COLO829 (cell line): ENCODE results near the gene HIVEP3.

Experiments
- DNase-seq: peaks from one replicate; pipeline ENCODE4 v3.0.0; 2012; ENCODE audit warnings: low spot score

Gene HIVEP3

DNA sequence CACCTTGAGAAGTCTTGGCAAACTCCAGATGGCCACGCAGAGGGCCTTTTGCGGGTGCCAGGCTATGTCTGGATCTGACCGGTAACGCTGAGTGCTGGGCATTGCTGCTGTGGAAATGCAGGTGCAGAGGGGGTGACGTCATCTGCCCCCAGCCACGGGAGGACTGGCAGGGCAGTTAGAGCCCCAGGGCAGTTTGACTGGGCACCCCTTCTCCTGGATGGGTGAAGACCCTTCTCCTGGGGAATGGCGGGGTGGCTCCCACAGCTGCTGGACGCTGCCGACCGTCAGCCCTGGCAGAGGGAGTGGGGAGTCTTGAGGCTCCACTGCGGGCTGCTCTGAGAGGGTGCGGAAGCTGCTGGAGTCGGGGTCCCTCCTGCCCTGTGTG lies 421.7 kb downstream of the HIVEP3 start:
- DNase-seq = no peak

DNA sequence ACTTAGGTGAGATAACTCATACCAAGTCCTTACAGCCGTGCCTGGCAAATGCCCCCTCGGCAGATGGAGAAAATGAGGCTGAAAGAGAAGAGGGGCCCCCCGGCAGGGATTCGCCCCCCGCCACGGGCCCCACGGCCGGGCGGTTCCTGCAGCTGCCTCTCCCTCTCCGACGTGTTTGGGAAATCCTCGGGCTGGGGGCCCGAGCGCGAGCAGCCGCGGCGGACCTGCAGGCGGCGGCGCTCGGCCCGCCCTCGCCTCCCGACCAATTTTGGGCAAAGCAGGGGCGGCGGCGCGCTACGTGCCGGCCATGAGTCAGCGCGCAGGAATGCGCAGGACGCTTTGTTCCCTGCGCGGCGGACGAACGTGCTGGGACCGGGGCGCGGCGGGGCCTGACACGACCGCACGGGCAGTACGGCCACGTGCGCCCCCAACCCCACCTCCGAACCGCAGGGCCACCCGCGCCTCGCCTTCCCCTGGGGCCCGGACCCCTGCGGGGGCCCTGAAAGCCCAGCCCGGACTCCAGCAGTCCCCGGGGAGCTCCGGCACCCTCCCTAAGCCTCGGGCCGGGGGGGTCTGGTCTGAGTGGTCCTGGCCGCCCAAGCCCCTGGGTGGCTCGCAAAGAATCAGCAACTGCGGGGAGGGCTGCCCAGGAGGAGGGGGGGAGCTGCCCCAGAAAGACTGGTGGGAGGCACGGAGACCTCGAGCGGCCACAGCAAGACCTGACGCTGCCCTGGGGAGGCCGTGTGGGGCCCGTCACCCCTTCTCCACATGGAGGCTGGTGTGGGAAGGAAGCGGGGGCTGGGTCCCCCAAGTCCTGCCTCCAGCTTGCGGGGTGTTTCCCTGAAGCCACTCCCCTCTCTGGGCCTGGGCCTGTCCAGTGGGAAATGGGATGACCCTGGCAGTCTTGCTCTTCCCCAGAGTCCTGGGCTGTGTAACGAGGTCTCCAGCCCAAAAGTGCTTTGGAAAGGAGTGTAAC lies 422.4 kb downstream of the HIVEP3 start:
- DNase-seq = no peak

DNA sequence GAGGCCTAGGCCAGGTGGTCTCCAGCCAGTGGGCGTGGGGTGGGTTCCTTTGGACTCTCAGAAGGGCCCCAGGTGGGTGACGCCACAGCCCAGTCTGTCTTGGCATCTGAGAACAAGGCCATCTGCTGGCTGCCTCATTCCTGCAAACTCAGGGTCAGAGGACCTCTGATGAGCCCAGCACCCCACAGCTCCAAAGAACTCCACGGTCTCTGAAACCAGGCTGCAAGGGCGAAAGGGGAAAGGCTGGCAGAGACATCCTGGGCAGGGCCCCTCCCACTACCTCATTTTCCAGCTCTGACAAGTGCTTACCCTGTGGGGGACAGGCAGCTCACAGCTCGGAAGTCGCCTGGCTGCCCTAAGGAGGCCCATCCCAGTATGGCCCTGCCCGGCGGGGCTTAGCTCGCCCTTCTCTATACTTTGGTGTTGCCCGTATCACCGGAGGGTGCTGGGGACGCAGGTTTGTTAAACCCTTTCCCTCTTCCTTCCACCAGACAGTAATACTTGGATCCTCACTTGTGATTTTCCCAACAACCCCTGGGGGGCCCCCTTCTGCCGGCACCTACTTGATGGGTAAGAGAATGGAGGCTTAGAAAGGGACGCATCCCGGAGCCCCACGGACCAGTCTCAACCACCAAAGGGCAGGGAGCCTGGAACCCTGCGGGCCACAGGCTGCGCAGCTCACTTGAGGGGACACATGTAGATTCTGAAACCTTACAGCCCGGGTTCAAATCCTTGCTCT lies 423.3 kb downstream of the HIVEP3 start:
- no peak for DNase-seq

- no peak for DNase-seq
Observed at GRCh38 chr1:41494351-41495209, 424.1 kb downstream of the HIVEP3 start.

DNA sequence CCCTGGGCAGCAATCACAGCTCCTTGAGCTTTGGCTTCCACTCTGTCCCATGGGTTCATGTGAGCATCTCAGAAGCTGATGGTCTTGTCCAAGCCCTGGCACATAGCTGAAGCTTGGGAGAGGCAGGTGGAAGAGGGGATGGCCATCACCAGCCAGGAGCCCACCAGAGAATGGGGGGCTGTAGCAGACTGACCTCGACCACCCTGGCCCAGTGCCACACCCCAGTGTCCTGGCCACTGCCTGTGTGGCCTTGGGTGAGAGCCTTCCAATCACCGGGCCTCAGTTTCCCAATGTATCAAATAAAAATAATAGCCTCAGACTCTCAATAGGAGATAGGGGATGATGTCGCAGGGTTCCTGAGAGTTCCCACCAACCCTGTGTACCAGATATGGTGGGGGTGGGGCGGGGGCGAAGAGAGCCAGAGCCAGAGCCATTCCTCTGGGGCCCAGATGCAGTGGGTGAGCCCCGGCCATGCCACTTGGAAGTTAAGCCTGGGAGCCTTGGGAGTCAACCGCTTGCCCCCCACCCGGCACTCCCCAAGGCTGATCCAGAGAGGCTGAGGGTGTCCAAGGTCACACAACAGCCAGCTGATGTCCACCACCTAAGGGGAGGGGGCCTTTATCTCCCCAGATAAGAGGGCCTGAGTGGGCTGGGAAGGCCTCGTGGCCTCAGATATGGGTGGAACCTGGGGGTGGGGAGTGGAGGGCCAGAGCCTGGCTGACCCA lies 424.9 kb downstream of the HIVEP3 start:
- no peak for DNase-seq

DNA sequence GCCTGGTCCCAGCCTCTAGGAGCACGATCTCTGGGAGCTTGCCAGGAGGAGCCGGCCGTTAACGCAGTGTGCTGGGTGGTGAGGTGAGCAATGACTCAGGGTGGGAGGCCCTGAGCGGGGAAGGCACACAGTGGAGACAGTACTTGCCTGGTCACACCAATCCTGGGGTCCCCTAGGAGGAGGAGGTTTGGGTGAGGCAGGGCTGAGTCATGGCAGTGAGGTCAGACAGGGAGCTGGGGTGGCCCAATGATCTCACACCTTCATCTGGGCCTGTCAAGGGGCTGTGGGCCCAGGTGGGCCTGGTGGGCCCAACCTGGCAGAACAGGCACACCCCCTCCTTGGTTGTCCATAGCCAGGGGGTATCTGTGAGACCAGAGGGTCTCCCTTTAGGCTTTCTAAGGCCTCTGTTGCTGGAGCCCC lies 425.6 kb downstream of the HIVEP3 start:
- no peak for DNase-seq

DNA sequence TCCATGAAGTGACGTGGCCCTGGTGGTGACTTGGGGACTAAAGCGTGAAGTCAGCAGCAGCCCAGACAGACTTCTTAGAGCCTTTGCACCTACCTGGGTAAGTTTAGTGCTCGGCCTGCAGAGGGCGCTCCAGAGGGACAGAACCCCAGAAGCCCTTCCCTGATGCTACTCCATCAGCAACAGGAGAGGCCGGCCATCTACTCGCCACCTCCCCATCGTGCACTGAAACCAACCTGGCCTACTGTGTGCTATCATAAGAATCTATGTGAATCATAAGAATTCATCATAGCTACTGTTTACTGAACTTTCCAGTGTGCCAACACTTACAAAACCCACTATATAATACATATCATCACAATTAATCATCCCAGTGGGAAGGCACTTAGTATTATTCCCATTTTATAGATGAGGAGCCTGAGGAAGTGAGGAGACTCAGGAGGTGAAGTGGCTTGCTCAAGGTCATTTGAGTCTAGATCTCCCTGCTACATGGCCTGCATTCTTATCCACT lies 426.3 kb downstream of the HIVEP3 start:
- no peak for DNase-seq

GRCh38 chr1:41490911-41491310 lies 427.8 kb downstream of the HIVEP3 start:
- no peak for DNase-seq

GRCh38 chr1:41489561-41489960 lies 429.2 kb downstream of the HIVEP3 start:
- DNase-seq = no peak

DNA sequence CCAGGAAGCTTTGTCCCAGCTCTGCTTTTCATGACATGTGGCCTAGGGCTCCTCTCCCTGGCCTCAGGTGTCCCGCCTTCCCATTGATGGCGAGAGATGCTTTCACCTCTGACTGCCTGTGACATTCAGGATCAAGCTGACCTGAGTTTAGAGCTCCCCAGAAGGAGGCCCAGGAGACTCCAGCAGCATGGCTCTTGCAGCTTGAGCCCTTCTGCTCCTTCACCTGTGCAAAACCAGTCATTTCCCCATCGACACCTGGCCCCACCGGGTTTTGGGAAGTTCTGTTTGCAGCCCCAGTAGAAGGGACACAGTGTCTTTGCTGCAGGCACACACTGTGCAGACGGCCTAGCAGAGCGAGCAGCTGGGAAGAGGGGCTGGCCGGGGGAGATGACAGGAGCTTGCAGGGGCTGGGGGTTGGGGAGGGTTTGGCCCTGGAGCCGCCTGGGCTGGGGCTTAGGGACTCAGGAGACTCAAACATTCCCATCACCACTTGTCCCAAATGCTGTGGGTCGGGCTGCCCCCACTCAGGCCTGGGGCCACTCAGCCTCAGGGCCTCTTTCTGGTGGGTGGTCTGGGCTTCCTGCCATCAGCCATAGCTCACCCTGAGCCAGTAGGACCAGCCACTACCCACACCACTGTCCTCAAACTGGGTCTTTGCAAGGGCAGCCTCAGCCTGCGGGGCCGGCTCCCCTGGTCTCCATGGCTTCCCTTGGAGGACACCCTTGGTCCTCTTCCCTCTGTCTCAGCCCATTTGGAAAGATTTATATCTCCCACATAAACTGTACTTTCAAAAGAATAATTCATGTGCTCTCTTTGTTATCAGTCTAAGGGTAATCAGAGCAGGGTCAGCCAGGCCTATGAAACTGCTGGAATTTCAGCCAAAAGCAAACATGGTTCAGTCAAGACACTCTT lies 430.4 kb downstream of the HIVEP3 start:
- no peak for DNase-seq

- no peak for DNase-seq
Observed at GRCh38 chr1:41487126-41488039, 431.3 kb downstream of the HIVEP3 start.

DNA sequence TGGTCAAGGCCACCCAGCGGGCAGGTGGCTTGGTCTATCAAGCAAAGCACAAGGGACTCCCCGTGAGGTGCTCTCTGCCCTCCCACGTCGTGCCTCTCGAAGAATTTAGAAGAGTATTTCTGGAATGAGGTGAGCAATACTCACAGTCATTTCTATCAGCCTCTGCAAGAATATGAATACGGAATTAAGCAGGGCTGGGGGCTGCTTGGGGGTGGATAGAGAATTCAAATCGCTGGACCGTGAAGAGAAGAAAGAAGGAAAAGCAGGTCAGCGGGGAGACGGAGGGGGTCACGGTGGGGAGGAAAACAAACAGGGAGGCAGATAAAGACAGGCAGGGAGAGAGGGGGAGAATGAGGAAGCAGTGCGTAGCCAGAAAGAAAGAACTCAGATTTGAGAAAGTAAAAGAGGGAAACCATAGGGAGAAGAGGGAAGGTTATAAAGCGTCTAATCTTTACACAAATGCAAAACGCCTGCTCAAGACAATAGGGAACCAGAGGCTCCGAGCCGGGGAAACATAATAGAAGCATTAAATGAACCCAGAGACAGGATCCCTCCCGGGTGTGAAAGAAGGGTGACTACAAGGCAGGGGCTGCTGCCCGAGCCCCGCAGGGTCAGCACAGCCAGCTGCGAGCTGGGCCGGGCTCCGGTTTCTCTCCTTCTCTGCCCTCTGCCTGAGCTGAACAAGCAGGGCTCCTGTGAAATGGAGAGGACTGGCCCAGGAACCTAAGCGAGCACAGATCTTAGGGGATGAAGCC lies 432.2 kb downstream of the HIVEP3 start:
- DNase-seq = no peak

DNA sequence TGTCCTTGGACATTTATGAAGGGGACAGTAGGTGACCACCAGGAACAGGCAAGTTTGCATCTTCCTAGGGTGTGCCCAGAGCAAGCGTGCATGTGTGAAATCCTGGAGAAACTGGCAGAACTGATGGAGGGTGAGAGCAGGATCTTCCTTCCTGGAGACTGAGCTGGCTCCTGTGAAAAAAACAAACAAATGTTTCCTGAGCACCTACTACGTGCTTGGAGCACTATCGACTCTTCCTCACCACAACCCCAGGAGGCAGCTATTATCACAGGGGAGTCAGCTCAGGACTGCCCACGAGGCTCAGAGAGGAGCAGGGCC lies 432.7 kb downstream of the HIVEP3 start:
- no peak for DNase-seq

GRCh38 chr1:41485605-41486004 lies 433.1 kb downstream of the HIVEP3 start:
- no peak for DNase-seq

DNA sequence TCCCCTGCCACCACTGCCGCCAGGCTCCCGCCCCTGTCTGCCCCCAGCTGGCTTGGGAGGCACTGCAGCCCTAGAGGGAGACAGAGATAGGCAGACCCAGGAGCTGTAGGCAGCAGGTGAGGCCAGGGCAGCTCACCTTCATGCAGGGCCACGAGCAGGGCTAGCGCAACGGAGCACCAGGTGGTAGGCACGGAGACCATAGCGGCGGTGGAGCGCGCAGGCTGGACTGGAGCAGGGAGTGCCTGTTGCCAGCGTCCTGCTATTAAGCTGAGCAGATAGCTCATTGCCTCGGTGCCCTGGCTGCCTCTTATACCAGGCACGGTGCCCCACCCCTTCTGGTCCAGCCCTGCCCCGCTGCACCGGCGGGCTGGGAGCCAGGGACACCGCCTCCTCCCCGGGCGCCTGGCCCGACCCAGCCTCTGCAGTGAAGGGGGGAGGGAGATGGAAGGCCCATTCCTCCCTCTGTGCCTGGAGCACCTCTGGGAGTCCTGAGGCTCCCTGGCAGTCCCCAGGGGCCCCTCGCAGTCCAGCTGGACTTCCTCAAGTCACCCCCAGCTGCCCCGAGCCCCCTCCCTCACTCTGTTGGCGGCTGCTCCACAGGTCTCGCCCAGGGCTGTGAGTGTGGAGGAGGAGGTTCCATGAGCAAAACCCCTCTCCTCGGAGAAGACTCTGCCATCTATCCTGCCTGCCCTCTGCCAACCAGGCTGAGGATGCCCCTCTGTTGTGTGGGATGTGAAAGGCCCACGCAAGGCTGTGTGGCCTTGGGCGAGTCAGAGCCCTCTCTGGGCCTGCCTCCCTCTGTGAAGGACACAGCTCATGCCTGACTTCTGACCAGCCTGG lies 434.1 kb downstream of the HIVEP3 start, which contains the start of gene EDN2:
Gene EDN2, minus strand, starts transcription at position 282 of the 840 bp plus-strand sequence. Its CDS starts 82 bp downstream, at position 200.
- no peak for DNase-seq

DNA sequence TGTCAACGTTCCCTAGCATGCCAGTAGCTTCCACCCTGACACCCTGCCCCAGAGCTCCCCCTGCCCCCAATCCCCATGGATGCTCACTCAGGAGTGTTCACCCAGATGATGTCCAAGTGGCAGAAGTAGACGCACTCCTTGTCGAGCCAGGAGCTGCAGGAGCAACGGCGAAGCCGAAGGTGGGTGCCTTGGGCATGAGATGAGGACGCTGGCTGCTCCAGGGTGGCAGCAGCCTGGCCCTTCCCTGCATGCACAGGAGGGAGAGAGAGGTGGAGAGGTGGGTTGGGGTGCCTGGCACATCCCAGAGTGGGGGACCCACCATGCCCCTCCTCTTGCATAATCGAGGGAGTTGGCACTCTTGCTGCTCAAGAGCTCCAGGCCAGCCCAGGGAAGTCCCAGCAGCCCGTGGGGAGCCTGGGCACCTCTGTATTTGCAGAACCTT lies 434.7 kb downstream of the HIVEP3 start:
- no peak for DNase-seq
